Mucosa of stomach (tissue), 1 donor: ENCODE data around the gene CRYGS.
"Not testable (repeated sequence)": the region's sequence is repeated elsewhere in the genome, so short reads cannot be mapped to it uniquely, and the experiment has no call there.

Experiments used
- H3K27me3 ChIP-seq: one replicate; pipeline ENCODE4 v1.7.0; 2013; ENCODE audit warnings: mild to moderate bottlenecking, low read length; ENCODE audit not compliant: control insufficient read depth, insufficient read depth
- H3K36me3 ChIP-seq: one replicate; pipeline ENCODE4 v1.7.0; 2013; ENCODE audit warnings: low read length; ENCODE audit not compliant: control insufficient read depth, insufficient read depth
- H3K4me1 ChIP-seq: one replicate; pipeline ENCODE4 v1.7.0; 2013; ENCODE audit warnings: mild to moderate bottlenecking, low read length; ENCODE audit not compliant: control insufficient read depth, insufficient read depth
- H3K4me3 ChIP-seq: one replicate; pipeline ENCODE4 v1.7.0; 2013; ENCODE audit warnings: low read length
- H3K9ac ChIP-seq: one replicate; pipeline ENCODE4 v1.7.0; 2013; ENCODE audit warnings: mild to moderate bottlenecking, low read length, moderate library complexity
- H3K9me3 ChIP-seq: one replicate; pipeline ENCODE4 v1.7.0; 2013; ENCODE audit warnings: mild to moderate bottlenecking, low read length, moderate library complexity; ENCODE audit not compliant: control insufficient read depth
- donor health status: Pancreatic carcinoma.

CRYGS gene

DNA sequence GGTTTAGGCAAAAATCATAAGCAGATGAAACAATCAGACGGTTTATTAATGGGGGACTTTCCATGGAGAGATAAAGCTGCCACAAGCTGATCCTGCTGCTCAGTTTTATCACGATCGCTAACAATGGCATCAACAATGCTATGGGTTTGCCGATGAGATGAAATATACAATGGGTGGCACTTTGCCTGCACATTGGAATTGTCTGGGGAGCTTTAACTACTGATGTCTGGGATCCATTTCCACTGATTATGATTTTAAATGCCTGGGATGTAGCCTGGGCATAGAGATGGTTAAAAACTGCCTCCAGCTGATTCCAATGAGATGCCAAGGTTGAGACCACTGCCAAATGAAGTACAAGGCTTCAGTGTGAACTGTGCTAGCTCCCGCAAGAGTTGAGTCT lies 30.8 kb downstream of the CRYGS start:
- no peaks in the 10 kb centered on the region for H3K9me3 ChIP-seq
- no peaks in the 10 kb centered on the region for H3K36me3 ChIP-seq
- peaks cover 11% of the 10 kb centered on the region for H3K27me3 ChIP-seq
- no peak overlapping the region for H3K9ac ChIP-seq
- no peak overlapping the region for H3K4me3 ChIP-seq
- H3K4me1 ChIP-seq = no peaks in the 10 kb centered on the region

DNA sequence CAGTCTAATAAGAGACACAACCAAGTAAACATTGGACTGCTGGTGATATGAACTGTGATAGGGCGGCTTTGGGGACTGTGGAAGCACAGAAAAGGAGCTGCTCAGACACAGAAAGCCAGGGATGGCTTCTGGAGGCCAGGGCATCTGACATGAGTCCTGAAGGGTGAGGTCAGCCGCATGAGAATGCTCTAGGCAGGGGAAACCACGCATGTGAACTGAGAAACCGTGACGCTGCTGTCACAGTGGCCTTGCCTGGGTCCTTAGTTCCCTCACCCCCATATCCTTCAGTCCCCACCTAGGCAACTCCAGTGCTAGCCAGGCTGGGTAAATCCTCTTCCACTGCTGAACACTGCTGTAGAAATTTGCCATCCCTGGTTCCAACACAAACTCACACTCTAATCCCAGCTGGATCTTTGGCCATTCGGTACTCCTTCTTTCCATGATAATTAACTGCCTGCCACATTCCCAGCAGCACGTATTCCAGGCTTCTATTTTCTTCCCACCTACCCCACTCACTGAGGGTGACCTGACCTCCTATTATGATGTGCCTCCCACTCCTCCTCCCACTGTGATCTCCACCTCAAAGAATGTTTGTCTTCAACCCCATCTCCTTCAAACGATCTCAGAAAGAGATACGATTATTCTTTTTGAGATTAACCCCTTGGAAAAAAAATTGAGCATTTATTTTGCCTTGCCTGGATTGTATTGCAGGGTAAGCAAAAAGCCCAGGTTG lies 31.4 kb downstream of the CRYGS start:
- H3K9ac ChIP-seq = no peak overlapping the region
- H3K4me1 ChIP-seq = no peaks in the 10 kb centered on the region
- H3K4me3 ChIP-seq = no peak overlapping the region
- no peaks in the 10 kb centered on the region for H3K9me3 ChIP-seq
- H3K36me3 ChIP-seq = no peaks in the 10 kb centered on the region
- peaks cover 11% of the 10 kb centered on the region for H3K27me3 ChIP-seq

DNA sequence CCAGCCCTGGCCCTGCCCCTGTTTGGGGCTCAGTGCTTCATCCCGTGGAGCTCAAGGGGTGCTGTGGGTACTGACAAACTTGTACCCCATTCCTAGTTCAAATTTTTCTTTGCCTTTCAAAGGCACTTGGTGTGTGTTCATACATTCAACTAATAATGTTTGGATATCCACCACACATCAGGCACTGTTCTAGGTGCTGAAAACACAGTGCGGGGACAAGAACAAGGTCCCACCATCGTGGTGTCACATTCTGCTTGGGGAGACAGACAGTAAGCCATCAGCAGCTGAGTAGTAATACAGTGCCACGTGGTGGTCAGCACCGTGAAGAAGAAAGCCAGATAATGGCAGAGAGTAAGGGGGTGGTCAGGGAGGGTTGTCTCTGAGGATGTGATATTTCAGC lies 32.5 kb downstream of the CRYGS start:
- Histone ChIP-seq H3K9ac (no peak overlapping the region), H3K36me3 (no peaks in the 10 kb centered on the region), H3K4me1 (no peaks in the 10 kb centered on the region), H3K27me3 (peaks cover 11% of the 10 kb centered on the region), H3K9me3 (no peaks in the 10 kb centered on the region), H3K4me3 (no peak overlapping the region)

DNA sequence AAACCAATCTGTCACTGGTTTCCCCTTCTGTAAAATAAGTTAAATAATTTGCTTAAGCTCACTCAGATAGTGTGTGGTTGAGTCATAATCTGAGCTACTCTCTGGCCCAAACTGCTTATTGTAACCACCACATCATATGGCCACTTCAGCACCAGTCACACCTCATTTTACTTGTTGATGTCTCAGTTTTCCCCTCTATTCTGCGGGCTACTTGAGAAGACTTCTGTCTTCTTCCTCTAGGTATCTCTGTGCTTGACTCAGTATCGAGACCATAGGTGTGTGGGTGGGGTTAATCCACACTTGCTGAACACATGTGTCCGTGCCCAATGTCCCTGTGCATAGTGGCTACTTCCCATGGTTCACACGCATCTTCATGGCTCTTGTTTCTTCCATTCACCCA lies 32.9 kb downstream of the CRYGS start:
- H3K9me3 ChIP-seq = no peaks in the 10 kb centered on the region
- peaks cover 11% of the 10 kb centered on the region for H3K27me3 ChIP-seq
- no peaks in the 10 kb centered on the region for H3K4me1 ChIP-seq
- H3K4me3 ChIP-seq = no peak overlapping the region
- H3K36me3 ChIP-seq = no peaks in the 10 kb centered on the region
- H3K9ac ChIP-seq = no peak overlapping the region

DNA sequence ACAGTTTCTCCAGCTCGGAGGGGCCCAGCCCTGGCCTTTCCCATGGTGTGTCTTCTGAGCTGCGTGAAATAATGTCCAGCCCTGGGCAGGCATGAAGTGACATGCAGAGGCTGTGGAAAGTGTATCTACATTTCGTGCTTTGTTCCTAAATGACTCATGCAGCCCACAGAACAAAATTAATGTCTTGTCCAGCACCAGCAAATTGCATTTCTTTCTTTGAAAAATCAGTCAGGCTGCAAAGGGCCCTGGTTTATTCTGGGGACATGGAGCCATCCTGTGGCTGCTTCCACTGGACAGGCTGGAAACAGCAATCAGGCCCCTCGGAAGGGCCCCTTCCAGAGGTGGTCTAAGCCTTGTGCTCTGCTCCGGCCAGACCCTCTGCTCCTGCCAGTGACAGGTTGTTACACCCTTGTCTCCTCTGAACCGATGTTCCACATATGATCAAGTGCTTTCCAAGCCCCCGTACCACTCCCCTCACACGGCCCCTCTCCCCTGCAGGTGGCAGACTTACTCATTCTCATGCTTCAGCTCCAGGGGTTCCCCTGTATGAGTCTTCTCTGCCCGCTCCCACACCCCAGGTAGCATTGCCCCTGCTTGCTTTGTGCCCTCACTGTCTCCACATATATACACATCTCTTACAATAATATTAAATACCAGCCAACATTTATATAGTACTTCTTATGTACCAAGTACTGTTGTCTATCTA lies 33.7 kb downstream of the CRYGS start:
- Histone ChIP-seq H3K9ac (no peak overlapping the region), H3K36me3 (no peaks in the 10 kb centered on the region), H3K9me3 (no peaks in the 10 kb centered on the region), H3K27me3 (peaks cover 7% of the 10 kb centered on the region), H3K4me1 (no peaks in the 10 kb centered on the region), H3K4me3 (no peak overlapping the region)

DNA sequence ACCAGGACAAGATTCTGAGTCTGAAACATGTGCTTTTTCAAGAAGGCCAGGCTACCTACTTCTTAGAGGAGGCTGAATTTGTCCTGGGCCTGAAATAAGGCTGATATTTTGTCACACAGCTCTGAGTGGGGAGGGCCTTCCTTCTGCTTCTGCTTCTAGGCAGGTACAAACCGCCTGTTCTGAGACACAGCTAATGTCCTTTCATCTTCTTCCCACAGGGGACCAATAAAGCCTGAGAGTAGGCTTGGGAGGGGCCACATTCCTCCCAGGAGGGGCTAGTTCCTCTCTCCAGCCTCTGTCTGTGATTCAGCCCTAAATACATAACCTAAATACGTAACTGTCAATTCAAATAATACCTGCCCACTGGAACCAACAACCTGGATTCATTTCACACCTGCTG lies 34.8 kb downstream of the CRYGS start:
- H3K9ac ChIP-seq = no peak overlapping the region
- no peak overlapping the region for H3K4me3 ChIP-seq
- no peaks in the 10 kb centered on the region for H3K9me3 ChIP-seq
- H3K36me3 ChIP-seq = no peaks in the 10 kb centered on the region
- no peaks in the 10 kb centered on the region for H3K4me1 ChIP-seq
- peaks cover 7% of the 10 kb centered on the region for H3K27me3 ChIP-seq

DNA sequence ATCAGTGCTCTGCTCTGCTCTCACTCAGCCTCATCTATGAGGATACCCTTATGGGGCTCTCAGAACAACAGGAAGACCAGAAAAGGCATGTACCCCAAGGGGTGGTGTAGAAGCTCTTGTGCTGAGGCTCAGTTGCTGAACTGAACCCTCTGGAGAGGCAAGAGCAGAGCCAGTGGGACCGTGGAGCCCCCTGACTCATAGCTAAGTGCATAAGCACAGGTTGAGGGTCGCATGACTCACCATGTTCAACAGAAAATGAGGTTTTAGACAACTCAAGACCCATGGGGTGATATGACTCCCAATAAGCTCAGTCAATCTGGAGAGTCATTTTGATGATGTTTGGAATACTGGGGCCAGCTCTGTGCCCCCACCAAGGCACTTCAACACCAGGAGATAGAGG lies 37.3 kb downstream of the CRYGS start:
- H3K4me3 ChIP-seq = no peak overlapping the region
- peaks cover 5% of the 10 kb centered on the region for H3K27me3 ChIP-seq
- H3K9me3 ChIP-seq = no peaks in the 10 kb centered on the region
- H3K9ac ChIP-seq = no peak overlapping the region
- H3K36me3 ChIP-seq = no peaks in the 10 kb centered on the region
- H3K4me1 ChIP-seq = peaks cover 5% of the 10 kb centered on the region

DNA sequence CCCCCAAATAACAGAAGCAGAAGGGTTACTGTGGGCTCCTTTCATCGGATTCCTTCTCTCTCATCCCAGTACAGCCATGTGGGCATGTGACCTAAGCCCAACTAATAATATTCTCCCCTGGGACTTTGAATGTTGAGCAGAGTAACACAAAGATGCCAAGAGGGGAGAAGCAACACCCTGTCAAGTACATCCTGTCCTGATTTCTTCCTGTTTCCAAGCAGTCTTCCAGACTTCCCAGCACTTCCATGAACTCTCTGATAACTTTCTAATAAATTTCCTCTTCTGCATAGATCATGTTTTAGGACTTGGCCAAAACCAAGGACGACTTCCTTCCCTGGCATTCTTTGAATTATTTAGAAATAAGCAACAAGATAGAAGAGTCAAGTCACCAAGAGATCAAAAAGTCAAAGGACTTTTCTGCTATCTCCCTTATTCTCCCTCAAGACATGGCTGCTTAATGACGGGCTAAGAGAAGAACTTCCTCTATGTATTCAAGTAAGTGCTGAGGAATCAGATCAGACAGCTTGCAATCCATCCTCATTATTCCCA lies 37.9 kb downstream of the CRYGS start:
- H3K36me3 ChIP-seq = no peaks in the 10 kb centered on the region
- H3K4me1 ChIP-seq = peaks cover 5% of the 10 kb centered on the region
- no peak overlapping the region for H3K4me3 ChIP-seq
- peaks cover 5% of the 10 kb centered on the region for H3K27me3 ChIP-seq
- H3K9me3 ChIP-seq = no peaks in the 10 kb centered on the region
- no peak overlapping the region for H3K9ac ChIP-seq

DNA sequence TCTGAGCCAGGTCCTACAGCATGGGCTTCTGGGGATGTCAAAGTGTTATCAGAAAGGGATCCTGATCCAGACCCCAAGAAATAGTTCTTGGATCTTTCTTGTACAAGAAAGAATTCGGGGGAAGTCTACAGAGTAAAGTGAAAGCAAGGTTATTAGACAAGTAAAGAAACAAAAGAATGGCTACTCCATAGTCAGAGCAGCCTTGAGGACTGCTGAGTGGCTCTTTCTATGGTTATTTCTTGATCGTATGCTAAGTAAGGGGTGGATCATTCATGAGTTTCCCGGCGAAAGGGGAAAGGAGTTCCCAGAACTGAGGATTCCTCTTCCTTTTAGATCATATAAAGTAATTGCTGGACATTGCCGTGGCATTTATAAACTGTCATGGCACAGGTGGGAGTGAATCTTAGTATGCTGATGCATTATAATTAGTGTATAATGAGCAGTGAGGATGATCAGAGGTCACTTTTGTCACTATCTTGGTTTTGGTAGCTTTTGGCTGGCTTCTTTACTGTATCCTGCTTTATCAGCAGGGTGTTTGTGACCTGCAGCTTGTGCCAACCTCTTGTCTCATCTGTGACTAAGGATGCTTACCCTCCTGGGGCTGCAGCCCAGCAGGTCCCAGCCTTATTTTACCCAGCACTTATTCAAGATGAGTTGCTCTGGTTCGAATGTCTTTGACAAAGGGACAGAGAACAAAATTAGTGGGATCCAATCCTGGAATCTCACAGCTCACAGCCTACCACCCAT lies 41.0 kb downstream of the CRYGS start:
- Histone ChIP-seq H3K36me3 (no peaks in the 10 kb centered on the region), H3K9ac (no peak overlapping the region), H3K4me3 (no peak overlapping the region), H3K4me1 (peaks cover 5% of the 10 kb centered on the region), H3K9me3 (no peaks in the 10 kb centered on the region), H3K27me3 (peaks cover 5% of the 10 kb centered on the region)

DNA sequence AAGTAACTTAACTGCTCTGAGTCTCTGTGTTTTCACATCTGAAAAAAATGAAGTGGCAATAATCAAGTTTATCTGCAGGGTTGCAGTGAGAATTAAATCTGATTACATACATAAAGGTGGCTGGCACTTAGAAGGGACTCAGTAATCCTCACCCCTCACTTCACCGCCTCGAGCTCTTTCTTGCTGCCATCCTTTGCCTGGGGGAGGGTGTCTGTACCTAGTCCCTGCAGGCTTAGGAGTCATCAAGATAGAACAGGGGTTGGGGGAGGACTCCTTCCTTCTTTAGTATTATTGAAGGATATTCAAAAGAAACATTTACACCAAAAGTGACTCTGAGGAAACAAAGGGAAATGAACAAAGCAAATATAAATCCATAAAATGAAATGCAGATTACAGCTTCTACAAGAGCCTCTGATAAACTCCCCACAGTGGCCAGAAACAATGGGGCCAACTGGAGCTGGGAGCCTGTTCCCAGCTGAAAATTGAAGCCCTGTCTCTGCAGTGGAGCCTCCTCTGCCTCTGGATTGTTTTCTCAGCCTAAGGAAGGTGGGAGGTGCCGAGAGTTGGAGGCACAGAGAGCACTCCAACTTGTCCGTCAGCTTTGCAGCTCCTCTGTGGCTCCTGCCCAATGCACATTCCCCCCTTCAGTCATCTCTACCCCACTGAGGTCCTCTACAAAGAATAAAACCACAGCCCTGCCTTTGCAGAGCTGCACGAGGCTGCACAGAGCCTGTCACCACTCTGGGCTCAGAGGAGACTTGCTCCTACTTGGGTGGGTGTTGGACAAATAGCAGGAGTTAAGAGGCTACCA lies 41.8 kb downstream of the CRYGS start:
- no peak overlapping the region for H3K4me3 ChIP-seq
- H3K4me1 ChIP-seq = peaks cover 5% of the 10 kb centered on the region
- H3K9ac ChIP-seq = no peak overlapping the region
- peaks cover 5% of the 10 kb centered on the region for H3K27me3 ChIP-seq
- H3K36me3 ChIP-seq = no peaks in the 10 kb centered on the region
- no peaks in the 10 kb centered on the region for H3K9me3 ChIP-seq

DNA sequence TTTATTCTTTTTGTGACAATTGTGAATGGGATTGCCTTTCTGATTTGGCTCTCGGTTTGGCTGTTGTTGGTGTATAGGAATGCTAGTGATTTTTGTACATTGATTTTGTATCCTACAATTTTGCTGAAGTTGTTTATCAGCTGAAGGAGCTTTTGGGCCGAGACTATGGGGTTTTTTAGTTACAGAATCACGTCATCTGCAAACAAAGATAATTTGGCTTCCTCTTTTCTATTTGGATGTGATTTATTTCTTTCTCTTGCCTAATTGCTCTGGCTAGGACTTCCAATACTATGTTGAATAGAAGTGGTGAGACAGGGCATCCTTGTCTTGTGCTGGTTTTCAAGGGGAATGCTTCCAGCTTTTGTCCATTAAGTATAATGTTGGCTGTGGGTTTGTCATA lies 44.2 kb downstream of the CRYGS start:
- peaks cover 18% of the 10 kb centered on the region for H3K4me1 ChIP-seq
- not testable (repeated sequence) for H3K27me3 ChIP-seq, H3K9ac ChIP-seq, H3K36me3 ChIP-seq, H3K9me3 ChIP-seq, H3K4me3 ChIP-seq
